SK-N-SH treated with all-trans-retinoic acid at 6 μM for 48 hours (cell line): Measurements from ENCODE around the gene DYNLT1.

ENCODE experiments used
- ATAC-seq: fragments of 200-7000 bp; cut with Tn5 transposase; 3 replicates; pipeline ENCODE4 v1.9.1; 2020; ENCODE audit warnings: mild to moderate bottlenecking, moderate library complexity
- ARNTL ChIP-seq: fragments of 450-650 bp; formaldehyde crosslinking; IDR thresholded peaks from 2 replicates; pipeline ENCODE4 v1.5.0; 2020; ENCODE audit warnings: low read depth, mild to moderate bottlenecking, moderate library complexity, borderline replicate concordance
- BACH2 ChIP-seq: fragments of 250-450 bp; sonication (Bioruptor Pico); IDR thresholded peaks from 2 replicates; pipeline ENCODE4 v1.9.0; 2021; ENCODE audit warnings: mild to moderate bottlenecking, borderline replicate concordance
- CREB5 ChIP-seq: fragments of 250-450 bp; sonication (Bioruptor Pico); IDR thresholded peaks from 2 replicates; pipeline ENCODE4 v1.5.1; 2020; ENCODE audit warnings: low read depth, mild to moderate bottlenecking, moderate library complexity
- CSDC2 ChIP-seq: fragments of 250-450 bp; sonication (Bioruptor Pico); IDR thresholded peaks from 2 replicates; pipeline ENCODE4 v1.5.0; 2020; ENCODE audit warnings: mild to moderate bottlenecking, moderate library complexity
- CSRNP3 ChIP-seq: fragments of 250-450 bp; sonication (Bioruptor Pico); IDR thresholded peaks from 2 replicates; pipeline ENCODE4 v1.5.1; 2021; ENCODE audit warnings: mild to moderate bottlenecking, moderate library complexity
- GLIS3 ChIP-seq: fragments of 250-450 bp; sonication (Bioruptor Pico); IDR thresholded peaks from 2 replicates; pipeline ENCODE4 v1.5.0; 2020; ENCODE audit warnings: mild to moderate bottlenecking, moderate library complexity
- ISL1 ChIP-seq: fragments of 250-450 bp; sonication (Bioruptor Pico); IDR thresholded peaks from 2 replicates; pipeline ENCODE4 v2.1.2; 2022; ENCODE audit warnings: mild to moderate bottlenecking, moderate library complexity
- OSR1 ChIP-seq: fragments of 250-450 bp; sonication (Bioruptor Pico); IDR thresholded peaks from 2 replicates; pipeline ENCODE4 v1.8.0; 2022; ENCODE audit warnings: moderate library complexity, mild to moderate bottlenecking, inconsistent platforms
- PATZ1 ChIP-seq: fragments of 250-450 bp; sonication (Bioruptor Pico); IDR thresholded peaks from 2 replicates; pipeline ENCODE4 v1.8.0; 2020; ENCODE audit warnings: mild to moderate bottlenecking, moderate library complexity, borderline replicate concordance
- POU6F1 ChIP-seq: fragments of 250-450 bp; sonication (Bioruptor Pico); IDR thresholded peaks from 2 replicates; pipeline ENCODE4 v1.8.0; 2021; ENCODE audit warnings: low read depth, mild to moderate bottlenecking, moderate library complexity, borderline replicate concordance
- PPARA ChIP-seq: fragments of 250-450 bp; sonication (Bioruptor Pico); IDR thresholded peaks from 2 replicates; pipeline ENCODE4 v1.5.0; 2020; ENCODE audit warnings: mild to moderate bottlenecking, borderline replicate concordance
- RARB ChIP-seq: fragments of 250-450 bp; sonication (Bioruptor Pico); IDR thresholded peaks from 2 replicates; pipeline ENCODE4 v1.8.0; 2021; ENCODE audit warnings: mild to moderate bottlenecking, moderate library complexity
- SNAI2 ChIP-seq: fragments of 250-450 bp; sonication (Bioruptor Pico); IDR thresholded peaks from 2 replicates; pipeline ENCODE4 v1.5.0; 2020; ENCODE audit warnings: mild to moderate bottlenecking, moderate library complexity
- TCF4 ChIP-seq: fragments of 250-450 bp; sonication (Bioruptor Pico); IDR thresholded peaks from 2 replicates; pipeline ENCODE4 v1.8.0; 2021; ENCODE audit warnings: mild to moderate bottlenecking, moderate library complexity, borderline replicate concordance
- TOX ChIP-seq: fragments of 250-450 bp; sonication (Bioruptor Pico); IDR thresholded peaks from 2 replicates; pipeline ENCODE4 v1.8.0; 2021; ENCODE audit warnings: mild to moderate bottlenecking, moderate library complexity, borderline replicate concordance
- TSHZ2 ChIP-seq: fragments of 250-450 bp; sonication (Bioruptor Pico); IDR thresholded peaks from 2 replicates; pipeline ENCODE4 v1.5.0; 2020; ENCODE audit warnings: mild to moderate bottlenecking, moderate library complexity
- ZFP3 ChIP-seq: fragments of 250-450 bp; sonication (Bioruptor Pico); IDR thresholded peaks from 2 replicates; pipeline ENCODE4 v1.5.0; 2020; ENCODE audit warnings: mild to moderate bottlenecking, moderate library complexity
- ZNF70 ChIP-seq: fragments of 450-650 bp; formaldehyde crosslinking; IDR thresholded peaks from 2 replicates; pipeline ENCODE4 v1.5.0; 2020; ENCODE audit warnings: mild to moderate bottlenecking, moderate library complexity
- ZNF8 ChIP-seq: fragments of 450-650 bp; formaldehyde crosslinking; IDR thresholded peaks from 2 replicates; pipeline ENCODE4 v1.5.0; 2020; ENCODE audit warnings: mild to moderate bottlenecking, moderate library complexity

DYNLT1 gene

GRCh38 chr6:158640519-158640918, 4.0 kb downstream of the DYNLT1 start (continued):
- TF ChIP-seq CSRNP3 (CRISPR knock-in tag) = no peak
- no peak for TF ChIP-seq CSDC2 (CRISPR knock-in tag)
- no peak for TF ChIP-seq TCF4 (CRISPR knock-in tag)
- TF ChIP-seq RARB (CRISPR knock-in tag) = no peak
- TF ChIP-seq BACH2 (CRISPR knock-in tag) = no peak
- TF ChIP-seq SNAI2 (CRISPR knock-in tag) = no peak

- ATAC-seq = no peak
- TF ChIP-seq PATZ1 (CRISPR knock-in tag) = no peak
- TF ChIP-seq POU6F1 (CRISPR knock-in tag) = no peak
- TF ChIP-seq ZNF70 = no peak
- no peak for TF ChIP-seq TCF4 (CRISPR knock-in tag)
- TF ChIP-seq RARB (CRISPR knock-in tag) = no peak
- no peak for TF ChIP-seq OSR1 (CRISPR knock-in tag)
- TF ChIP-seq BACH2 (CRISPR knock-in tag) = no peak
These were observed 5.5 kb downstream of the DYNLT1 start for GRCh38 chr6:158639056-158639455.

- TF ChIP-seq SNAI2 (CRISPR knock-in tag) = no peak
- no peak for TF ChIP-seq ISL1
- TF ChIP-seq GLIS3 (CRISPR knock-in tag) = no peak
- TF ChIP-seq RARB (CRISPR knock-in tag) = no peak
- no peak for TF ChIP-seq TCF4 (CRISPR knock-in tag)
- TF ChIP-seq PPARA (CRISPR knock-in tag) = no peak
- no peak for TF ChIP-seq ZNF8 (CRISPR knock-in tag)
- no peak for TF ChIP-seq CSRNP3 (CRISPR knock-in tag)
- TF ChIP-seq POU6F1 (CRISPR knock-in tag) = no peak
- no peak for TF ChIP-seq CREB5 (CRISPR knock-in tag)
- TF ChIP-seq ARNTL = no peak
- TF ChIP-seq BACH2 (CRISPR knock-in tag) = no peak
- TF ChIP-seq OSR1 (CRISPR knock-in tag) = no peak
- TF ChIP-seq TOX (CRISPR knock-in tag) = no peak
- no peak for TF ChIP-seq ZNF70
- no peak for ATAC-seq
These were observed 6.2 kb downstream of the DYNLT1 start for GRCh38 chr6:158638324-158638854.

- no peak for ATAC-seq
- no peak for TF ChIP-seq ZNF70
- no peak for TF ChIP-seq ZFP3 (CRISPR knock-in tag)
- TF ChIP-seq TSHZ2 (CRISPR knock-in tag) = no peak
- TF ChIP-seq RARB (CRISPR knock-in tag) = no peak
- TF ChIP-seq PATZ1 (CRISPR knock-in tag) = no peak
These were observed 7.8 kb downstream of the DYNLT1 start for GRCh38 chr6:158636778-158637177.
